Neural progenitor cell (in vitro differentiated cells): ENCODE measurements around the gene DCAF4.

ENCODE experiments used
- EZH2 ChIP-seq: fragments of 200-600 bp; sonication (generic); IDR thresholded peaks from 2 replicates; pipeline ENCODE4 v1.6.1; 2017; ENCODE audit warnings: antibody characterized with exemption, mild to moderate bottlenecking, moderate library complexity
- TF ChIP-seq, protein P1 (sequence below): fragments of 200-600 bp; sonication (generic); IDR thresholded peaks from 2 replicates; pipeline ENCODE4 v1.5.1; 2017; ENCODE audit warnings: antibody characterized with exemption, mild to moderate bottlenecking

DNA sequence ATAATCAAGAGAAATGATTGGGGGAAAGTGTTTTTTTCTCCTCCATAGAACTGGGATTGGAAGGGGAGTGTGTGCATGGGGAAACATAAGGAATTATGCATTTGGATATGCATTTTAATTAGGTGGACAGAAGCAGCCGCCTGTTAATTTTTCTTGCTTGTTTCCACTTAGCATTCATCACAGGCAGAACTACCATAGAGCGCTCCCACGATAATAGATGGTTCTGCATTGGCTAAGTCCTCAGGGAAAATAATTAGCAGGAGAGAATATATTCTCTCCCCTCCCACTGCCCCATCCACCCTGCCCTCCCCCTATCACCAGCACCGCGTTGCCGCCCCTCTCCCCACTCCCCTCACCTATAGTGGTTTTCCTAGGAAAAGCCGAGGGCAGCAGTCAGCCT, 43.8 kb upstream of the DCAF4 start:
- no peak for TF ChIP-seq EZH2
- TF ChIP-seq, protein P1, sequence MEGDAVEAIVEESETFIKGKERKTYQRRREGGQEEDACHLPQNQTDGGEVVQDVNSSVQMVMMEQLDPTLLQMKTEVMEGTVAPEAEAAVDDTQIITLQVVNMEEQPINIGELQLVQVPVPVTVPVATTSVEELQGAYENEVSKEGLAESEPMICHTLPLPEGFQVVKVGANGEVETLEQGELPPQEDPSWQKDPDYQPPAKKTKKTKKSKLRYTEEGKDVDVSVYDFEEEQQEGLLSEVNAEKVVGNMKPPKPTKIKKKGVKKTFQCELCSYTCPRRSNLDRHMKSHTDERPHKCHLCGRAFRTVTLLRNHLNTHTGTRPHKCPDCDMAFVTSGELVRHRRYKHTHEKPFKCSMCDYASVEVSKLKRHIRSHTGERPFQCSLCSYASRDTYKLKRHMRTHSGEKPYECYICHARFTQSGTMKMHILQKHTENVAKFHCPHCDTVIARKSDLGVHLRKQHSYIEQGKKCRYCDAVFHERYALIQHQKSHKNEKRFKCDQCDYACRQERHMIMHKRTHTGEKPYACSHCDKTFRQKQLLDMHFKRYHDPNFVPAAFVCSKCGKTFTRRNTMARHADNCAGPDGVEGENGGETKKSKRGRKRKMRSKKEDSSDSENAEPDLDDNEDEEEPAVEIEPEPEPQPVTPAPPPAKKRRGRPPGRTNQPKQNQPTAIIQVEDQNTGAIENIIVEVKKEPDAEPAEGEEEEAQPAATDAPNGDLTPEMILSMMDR = no peak
